Stimulated activated CD4-positive, alpha-beta T cell treated with anti-CD3 and anti-CD28 coated beads, Interleukin-1b, Interleukin-23, amount 100 ng/mL, for 1 hour (primary cell): ENCODE measurements around the gene GPR143.
"Not testable (repeated sequence)": the region's sequence is repeated elsewhere in the genome, so short reads cannot be mapped to it uniquely, and the experiment has no call there.

Source experiments
- DNase-seq, 2 donors: peaks; one replicate each; pipeline ENCODE4 v3.0.0-alpha.2; 2020; ENCODE audit warnings: low read depth in 2 of 2

The GPR143 gene

DNA sequence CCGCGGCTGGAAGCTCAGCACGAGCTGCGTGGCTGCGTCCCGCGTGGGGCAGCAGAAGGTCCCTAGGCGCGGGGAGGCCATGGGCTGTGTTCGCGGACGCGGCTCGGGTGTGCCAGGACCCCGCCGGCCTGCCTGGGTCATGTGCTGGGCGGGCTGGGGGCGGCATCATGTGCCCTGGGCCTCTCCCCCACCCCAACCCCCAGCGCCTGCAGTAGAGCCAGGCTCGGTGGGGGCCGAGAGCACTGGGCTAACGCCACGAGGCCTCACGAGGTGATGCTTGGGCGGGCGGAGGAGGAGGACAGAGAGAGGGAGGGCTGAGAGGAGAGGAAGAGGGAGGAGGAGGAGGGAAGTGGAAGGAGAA is at the start of gene GPR143:
TSS of gene GPR143 (minus strand) at position 111 of the 361 bp plus-strand sequence. CDS start at position 81, 30 bp downstream.
- DNase-seq: no peak

DNA sequence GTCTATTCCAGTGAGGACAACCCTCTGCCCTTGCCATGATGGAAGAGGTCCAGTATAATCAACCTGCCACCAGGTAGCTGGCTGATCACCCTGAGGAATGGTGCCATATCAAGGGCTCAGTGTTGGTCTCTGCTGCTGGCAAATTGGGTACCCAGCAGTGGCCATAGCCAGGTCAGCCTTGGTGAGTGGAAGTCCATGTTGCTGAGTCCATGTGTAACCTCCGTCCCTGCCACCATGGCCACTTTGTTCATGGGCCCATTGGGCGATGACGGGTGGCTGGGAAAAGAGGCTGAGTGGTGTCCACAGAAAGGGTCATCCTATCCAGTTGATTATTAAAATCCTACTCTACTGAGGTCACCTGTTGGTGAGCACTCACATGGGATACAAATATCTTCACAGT is 45.4 kb upstream of the GPR143 start:
- not testable (repeated sequence) for DNase-seq

DNA sequence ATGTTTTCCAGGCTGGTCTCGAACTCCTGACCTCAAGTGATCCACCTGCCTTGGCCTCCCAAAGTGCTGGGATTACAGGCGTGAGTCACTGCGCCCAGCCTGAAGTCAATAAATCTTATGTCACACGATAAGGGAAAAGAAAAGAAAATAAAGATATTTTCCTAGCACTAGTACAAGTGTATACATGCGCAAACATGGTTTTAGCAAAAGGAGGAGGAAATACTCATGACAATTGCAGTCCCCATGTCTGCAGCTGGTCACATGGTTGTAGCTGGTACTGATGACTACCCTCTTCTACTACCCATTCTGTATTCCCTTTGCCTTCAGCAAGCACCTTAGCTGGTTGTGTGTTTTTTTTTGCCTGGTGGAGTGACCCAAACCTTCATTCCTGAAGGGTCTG is 44.2 kb upstream of the GPR143 start:
- DNase-seq: not testable (repeated sequence)

DNA sequence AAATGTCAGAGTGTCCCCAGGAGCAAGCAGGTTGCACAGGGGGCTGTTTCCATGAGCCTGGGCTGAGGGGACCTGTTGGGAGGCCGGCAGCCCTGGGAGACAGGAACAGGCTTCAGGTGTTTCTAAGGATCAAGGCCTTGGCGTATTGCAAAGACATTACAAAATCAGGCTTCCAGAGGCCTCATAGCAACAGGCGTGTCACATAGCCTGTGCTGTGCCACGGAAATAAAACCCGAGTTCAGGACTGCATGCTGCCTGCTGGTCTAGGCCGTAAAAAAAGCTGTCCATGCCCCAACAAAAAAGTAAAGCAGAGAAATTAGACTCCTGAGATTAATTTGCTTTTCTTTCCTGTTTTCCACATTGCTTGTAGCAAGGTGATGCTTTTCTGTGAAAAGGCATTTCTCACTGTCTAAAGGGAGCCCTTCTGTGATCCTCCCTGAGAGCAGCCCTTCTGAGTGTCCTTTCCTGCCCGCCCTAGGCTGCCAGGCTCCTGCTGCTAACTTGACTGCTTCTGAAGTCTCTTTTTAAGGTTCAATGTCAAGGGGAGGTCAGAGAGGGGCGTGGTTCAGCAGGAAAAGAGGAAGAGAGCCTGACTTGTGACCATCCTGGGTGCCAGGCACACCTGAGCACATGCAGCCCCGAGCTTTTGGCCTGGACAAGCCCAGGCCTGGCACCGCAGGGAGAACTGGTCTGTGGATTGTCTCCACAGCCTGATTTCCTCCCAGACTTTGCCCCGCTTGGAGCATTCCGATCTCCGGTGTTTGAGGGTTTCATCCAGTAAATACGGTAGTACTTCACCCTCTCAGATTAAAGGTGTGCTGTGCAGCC is 41.9 kb upstream of the GPR143 start:
- DNase-seq: no peak

DNA sequence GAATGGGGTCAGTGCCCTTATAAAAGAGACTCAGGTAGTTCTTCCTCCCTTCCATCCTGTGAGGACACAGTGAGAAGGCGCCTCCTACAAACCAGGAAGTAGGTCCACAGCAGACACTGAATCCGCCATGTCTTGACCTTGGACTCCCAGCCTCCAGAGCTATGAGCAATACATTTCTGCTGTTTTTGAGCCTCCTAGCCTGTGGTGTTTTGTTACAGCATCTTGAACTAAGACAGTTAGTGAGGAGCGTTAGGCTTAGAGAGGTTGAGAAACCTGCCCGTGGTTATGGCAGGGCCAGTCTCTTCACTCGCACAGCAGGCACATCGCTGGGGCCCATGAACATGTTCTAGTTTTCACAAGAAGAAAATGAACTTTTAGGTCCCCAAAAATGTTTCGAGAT is 40.3 kb upstream of the GPR143 start:
- no peak for DNase-seq

DNA sequence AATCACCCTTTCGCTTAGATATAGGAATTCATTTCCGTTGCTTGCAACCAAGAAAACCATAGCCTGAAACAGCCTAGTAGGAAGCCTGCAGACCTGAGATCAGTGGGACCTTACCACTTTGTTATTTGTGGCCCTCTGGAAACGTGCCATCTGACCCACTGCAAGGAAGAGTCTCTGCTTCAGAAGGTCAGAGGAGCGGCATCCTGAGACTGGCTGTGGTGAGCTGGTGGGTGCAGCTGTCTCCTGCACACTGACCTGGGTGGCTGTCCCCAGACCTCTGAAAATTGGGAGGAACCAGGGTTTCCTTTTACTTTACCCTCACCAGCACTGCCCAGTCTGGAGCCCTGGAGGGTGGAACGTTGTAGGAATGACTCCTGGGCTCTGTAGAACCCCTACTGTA is 38.8 kb upstream of the GPR143 start:
- DNase-seq: no peak

DNA sequence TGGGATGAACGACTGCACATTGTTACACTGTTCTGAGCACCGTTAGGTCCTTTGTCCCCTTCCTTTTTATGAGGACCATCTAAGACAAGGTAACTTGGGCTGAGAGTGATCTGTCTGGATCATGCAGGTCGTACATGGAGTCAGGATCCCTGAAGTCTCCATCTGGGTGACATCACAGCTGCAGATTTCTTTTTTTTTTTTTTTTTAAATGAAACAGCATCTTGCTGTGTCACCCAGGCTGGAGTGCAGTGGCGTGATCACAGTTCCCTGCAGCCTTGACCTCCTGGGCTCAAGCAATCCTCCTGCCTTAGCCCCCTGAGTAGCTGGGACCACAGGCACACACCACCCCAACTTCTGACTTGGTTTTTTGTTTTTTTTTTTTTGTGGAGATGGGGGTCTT is 37.1 kb upstream of the GPR143 start:
- no peak for DNase-seq

DNA sequence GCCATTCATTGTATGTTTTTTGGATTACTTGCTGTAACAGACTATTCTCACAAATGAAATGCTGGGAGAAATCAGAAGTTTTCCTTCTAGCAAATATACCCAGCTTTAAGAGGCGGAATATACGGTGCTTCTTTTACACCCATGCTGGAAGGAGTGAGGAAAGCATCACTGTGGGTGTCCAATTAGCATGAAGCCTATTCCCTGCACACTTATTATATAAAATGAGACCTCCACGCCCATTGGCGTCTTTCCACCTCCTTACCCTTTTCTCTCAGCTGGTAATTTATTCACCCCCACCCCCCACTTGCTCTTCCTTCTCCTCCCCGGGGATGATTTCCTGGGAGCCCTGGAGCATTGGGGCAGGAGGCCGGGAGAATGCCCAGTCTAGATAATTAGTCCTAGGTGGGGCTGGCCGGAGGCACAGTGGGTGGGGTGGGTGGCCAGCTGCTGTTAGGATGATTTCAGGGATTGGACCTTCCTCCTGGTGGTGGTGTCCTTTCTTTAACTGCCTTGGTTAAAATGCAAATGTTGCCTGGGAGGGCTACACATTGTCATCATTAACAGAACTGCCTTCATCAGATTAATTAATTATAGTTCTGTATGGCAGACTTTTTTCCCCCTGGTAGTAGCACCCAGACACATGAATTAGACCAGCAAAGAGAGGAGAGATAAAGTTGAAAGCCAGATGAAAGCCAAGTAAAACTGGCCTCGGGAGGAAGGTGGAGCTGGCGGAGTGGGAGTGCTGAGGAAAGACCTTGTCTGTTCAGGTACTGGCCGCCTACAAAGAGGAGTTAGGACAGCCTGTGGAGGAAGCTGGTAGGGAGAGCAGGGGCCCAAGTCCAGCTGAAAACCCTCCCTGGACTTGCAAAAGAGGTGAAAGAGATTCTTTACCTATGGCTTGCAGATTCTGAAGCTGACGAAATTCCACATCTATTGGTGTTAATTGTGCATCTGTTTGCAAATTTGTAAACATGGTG is 32.0 kb upstream of the GPR143 start:
- no peak for DNase-seq

DNA sequence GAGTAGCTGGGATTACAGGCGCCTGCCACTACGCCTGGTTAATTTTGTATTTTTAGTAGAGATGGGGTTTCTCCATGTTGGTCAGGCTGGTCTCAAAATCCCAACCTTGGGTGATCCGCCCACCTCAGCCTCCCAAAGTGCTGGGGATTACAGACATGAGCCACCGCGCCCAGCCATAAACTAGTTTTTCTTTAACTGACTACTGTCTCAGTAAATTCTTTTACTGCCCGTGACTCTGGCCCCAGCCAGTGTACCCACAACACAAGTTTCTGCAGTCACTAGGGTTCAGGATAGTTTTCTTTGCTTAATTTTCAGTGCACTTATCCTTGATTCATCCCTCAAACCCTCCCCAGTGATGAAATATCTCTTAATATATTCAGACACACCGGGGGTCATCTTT is 28.8 kb upstream of the GPR143 start:
- no peak for DNase-seq

DNA sequence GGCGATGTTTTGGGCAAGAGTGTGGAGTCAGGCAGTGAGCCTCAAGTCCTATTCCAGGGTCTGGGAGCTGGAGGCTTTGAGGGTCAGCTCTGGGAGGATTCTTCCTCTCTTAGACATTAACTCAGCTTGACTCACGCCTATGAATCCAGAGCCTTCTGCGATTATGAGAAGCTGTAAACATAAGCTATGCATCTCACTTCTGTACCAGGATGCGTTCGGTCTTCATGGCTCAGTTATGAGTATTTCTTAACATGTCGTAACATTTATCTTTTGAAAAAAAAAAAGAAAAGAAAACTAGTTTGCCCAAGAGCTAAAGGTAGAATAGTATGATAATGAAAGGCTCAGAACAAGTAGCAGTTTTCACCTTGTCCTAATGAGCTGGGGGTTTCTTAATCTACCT is 25.2 kb upstream of the GPR143 start:
- no peak for DNase-seq

DNA sequence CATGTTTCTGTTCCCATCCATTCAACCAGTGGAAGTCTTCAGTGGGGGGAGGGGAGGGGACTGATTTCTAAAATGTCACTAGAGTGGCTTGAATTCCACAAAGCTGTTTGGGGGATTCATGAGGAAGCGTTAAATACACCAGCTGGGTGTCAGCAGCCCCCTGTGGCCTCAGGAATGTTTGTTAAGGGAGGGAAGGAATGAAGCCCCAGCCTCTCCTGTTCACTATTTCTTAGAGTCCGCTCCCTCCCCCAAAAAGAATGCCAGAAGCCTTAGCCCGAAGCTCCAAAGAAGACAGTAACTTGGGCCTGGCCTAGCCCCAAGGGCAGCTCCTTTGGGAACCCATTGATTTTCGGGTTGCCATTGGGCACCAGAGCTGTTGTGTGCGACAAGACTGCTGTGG is 23.9 kb upstream of the GPR143 start:
- no peak for DNase-seq

DNA sequence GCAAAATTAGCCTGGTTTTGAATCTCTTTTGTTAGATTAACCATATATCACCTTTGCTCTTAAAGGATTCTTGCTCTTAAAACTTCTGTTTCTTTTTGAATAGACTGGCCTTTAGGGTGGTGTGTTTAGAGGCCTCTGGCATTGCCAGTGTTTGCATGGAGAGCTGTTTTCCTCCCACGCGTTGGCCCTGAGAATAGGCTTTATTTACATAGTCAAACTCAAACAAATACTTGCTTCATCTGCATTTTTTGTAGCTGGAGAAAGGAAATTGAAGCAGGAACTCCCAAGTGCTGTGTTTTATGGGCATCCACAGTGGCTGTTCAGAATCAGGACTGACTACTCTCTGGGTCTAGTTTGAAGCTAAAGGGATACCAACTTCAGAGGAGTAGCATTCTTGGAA is 23.3 kb upstream of the GPR143 start:
- DNase-seq: no peak

DNA sequence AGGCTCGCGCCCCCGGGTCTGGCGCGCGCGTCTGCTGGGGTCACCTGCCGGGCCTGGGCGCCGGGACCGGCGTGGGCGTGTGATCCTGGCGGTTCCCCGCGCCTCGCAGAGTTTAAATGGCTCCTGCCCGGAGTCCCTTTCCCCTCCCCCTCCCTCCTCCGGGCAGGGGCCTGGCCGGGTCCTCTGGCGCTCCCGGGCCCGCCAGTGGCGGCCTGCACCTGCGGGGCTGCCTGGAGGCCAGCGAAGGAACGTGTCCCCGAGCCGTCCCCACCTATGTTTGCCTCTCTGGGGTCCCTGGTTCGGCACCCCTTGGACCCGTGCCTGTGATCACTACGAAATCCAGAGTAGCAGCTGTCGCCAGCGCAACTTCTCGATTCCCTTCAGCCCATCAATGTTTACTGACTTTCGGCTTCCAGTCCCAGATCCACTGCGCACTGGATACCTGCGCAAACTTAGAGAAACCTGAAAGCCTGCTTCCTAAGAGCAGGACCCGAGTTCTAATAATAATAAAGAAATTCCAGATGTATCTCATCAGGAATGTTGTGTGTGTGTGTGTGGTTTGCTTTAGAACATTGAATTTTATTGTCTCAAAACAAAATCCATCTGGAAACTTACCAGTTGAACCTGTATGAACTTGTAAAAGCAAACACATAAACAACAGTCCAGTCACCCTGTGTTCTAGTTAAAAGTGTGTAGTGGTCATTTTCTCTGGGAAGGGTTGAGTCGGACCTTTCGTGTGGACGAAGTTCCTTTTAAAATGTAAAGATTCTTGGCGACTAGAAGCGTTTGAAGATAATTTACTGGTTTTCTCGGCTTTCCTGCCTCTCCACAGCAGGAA is 21.4 kb upstream of the GPR143 start:
- DNase-seq: no peak

DNA sequence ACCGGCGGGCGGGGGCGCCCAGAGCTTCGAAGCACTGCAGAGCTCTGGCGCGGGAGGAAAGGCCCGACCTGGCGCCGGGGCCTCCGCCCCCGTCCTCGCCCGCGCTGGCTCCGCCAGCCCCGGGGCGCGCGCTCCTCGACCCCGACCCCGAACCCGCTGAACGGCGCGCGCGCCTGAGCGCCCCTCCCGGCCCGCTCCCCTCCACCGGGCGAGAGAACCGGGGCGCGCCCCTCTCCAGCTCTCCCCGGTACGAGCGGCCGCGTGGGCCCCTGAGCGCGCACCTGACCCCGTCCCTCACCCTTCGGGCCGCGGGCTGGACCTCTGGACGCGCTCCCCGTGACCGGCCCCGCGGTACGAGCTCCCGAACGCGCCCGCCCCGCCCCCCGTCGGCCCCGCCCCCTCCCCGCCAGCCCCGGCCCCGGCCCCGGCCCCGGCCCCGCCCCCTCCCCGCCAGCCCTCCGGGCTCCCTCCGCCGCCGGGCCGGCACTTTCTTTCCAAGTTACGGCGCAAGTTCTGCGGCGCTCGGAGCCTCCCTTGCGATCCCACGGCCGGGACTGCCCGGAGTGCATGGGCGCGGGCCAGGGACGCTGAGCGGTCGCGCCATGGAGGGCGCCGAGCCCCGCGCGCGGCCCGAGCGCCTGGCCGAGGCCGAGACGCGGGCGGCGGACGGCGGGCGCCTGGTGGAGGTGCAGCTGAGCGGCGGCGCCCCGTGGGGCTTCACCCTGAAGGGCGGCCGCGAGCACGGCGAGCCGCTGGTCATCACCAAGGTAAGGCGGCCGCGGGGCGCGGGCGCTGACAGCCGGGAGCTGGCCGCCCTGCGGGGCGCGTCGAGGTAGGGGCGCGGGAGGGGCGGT is 20.5 kb upstream of the GPR143 start, which contains the start of gene SHROOM2:
TSS of gene SHROOM2 (plus strand) at position 486 of the 854 bp plus-strand sequence. CDS start at position 603, 117 bp downstream.
- no peak for DNase-seq

DNA sequence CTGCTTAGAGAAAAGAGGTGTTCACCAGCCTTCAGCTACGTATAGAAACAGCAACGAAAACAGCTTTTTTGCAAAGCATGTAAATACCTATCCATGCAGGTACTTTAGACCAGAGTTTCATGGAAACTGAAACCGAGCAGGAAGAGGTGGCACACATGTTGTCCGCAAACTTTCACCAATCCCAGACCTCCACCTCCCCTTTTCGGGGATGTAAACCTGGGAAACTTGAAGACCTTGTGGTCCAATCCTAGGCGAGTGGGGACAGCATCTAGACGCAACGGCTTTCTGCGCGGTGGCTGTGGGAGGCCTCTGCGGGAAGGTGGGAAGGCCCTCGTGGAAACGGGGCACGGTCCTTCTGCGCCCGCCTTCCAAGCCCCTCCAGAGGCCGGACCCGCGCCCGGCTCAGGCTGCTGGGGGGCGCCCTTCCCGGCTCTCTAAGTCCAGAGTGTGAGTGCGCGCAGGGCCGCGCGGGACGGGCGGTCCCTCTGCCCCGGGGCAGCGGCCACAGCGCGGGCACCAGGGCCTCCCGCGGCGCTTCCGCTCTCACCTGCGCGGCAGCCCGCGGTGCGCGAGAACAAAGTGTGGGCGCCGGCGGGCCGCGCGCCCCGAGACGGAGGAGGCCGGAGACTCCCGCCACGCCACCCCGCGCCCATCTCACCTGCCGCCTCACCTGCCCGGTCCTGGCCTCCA is 19.8 kb upstream of the GPR143 start:
- DNase-seq: no peak

DNA sequence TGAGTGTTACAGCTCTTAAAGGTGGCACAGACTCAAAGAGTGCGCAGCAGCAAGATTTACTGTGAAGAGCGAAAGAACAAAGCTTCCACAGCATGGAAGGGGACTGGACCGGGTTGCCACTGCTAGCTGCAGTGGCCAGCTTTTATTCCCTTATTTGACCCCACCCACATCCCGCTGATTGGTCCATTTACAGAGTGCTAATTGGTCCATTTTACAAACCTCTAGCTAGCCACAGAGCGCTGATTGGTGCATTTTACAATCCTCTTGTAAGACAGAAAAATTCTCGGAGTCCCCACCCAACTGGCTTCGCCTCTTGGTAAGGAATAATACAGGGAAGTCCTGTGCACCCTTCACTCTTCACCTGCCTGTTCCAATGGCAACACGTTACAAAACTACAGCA is 18.7 kb upstream of the GPR143 start:
- no peak for DNase-seq

DNA sequence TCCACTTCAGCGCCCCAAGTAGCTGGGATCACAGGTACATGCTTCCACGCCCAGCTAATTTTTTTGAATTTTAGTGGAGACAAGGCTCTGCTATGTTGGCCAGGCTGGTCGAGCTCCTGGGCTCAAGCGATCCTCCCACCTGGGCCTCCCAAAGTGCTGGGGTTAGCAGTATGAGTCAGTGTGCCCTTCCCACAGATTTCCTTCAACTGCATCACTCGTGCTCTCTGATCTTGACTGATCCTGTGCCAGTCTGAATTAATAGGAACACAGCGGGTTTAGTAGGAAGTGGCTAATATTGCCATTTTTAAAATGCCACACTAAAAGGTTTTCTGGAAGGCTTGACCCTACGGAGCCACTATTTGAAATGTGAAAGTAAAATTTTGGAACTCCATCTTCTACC is 16.3 kb upstream of the GPR143 start:
- no peak for DNase-seq

DNA sequence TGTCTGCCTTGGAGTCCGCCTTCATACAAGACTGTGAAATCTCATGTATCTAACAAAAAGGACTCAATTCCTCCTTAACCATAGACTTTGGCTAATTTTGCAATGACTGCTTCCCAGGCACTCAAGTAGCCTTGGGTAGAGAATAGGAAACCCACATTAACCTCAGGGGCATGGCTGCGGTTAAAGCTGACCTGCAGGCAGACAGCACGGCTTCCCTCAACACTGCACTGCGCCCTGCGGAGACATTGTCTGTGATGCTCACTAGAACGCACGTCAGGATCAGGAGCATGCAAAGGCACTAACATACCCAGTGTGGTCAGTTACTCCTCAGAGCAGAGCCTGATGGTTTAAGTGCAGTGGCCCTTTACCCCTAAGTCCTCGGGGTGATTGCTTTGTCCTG is 10.3 kb upstream of the GPR143 start:
- no peak for DNase-seq

DNA sequence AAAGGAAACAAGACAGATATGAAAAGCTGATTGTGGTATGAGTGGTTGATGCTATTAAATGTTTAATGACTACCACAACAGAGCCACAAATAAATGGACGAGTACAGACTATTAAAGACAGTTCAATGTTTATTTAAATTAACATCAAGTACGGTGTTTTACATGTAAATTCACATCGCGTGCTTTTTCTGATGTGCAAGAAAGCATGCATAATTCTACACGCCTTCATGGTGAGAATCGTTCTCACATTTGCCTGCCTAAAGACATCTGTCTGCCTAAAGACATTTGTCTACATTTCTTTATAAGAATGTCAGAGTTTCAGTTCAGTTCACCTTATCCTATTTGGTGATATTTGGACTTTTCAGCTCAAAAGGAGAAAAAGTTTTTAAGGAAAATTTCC is 7.3 kb upstream of the GPR143 start:
- DNase-seq: no peak

DNA sequence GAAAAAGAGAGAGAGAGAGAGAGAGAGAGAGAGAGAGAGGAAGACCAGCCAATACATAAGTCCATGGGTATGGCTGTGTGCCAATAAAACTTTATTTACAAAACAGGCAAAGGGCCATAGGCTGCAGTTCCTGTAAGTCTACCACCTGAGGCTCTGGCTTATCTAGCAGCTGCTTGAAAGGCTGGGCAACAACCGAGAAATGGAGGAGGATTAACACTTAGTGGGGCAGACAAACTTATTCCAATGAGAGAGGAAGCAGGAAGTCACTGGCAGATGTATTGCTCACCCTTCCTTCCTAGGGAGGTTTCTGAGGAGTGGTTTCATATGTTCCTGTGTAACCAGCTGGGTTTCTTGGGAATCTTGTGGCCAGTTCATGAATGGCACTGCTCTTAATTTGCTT is 4.7 kb upstream of the GPR143 start:
- no peak for DNase-seq
